ENCODE measurements around the gene POLR3GL. TPM values are rescaled to one million over a fixed set of nuclear protein-coding genes. Genes with fewer than 3 reads are reported as not detected.
A peak's percentile ranks its signal among the peaks of the same experiment; 100 is the strongest.

The POLR3GL gene
- total RNA-seq, 6 experiments from 2014 or later: 8.4 to 14.3 (median 11.9) TPM

DNA sequence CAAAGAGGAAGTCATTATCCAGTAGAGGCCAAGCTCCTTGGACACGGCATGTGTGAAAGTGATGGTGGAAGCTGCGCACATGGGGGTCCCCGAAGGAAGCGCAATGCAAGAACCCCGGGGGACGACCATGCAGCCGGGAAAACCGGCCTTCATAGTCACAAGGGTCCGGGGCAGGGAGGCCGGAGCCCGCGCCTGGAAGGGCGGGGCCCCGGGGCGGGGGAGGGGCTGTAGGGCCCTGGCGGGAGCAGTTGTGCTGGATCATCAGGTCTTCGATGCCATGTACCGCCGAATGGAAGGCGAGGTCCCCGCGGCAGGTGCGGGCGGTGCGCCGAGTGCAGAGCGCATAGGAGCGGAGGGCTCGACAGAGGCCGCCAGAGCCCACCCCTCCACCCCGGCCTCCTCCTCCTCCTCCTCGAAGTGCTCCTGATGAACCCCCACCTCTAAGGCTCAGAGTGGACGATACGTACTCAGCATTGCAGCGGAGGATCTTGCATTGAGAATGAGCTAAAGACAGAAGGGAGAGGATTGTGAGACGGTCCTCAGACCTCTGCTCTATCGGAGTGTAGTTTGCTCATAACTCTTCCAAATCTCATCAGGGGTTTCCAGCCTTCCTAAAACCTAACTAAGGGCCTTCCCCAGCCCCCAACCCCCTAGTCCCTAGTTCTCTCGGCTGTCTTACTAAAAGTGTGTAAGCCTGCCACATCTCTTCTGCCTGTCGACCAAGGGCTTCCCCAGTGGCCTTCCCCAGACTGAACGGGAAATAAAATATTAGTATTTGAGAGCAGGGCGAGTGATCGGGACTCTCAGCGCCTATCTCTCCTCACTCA, 55.0 kb downstream of the POLR3GL start:
- Histone ChIP-seq H3K4me3 (peak overlapping the region; percentile 40 to 58 (median 56)), H3K27me3 (no peaks in the 10 kb centered on the region), H3K36me3 (peaks cover 0 to 16% (median 0%) of the 10 kb centered on the region in 4 donors), H3K9me3 (no peaks in the 10 kb centered on the region), H3K27ac (peak overlapping the region; percentile 83 to 91 (median 89)), H3K4me1 (peaks cover 0 to 12% (median 0%) of the 10 kb centered on the region in 4 donors)
- peak; percentile 33 for TF ChIP-seq POLR2A (IDR thresholded peaks at IDR 0.05)
- TF ChIP-seq, protein P1, sequence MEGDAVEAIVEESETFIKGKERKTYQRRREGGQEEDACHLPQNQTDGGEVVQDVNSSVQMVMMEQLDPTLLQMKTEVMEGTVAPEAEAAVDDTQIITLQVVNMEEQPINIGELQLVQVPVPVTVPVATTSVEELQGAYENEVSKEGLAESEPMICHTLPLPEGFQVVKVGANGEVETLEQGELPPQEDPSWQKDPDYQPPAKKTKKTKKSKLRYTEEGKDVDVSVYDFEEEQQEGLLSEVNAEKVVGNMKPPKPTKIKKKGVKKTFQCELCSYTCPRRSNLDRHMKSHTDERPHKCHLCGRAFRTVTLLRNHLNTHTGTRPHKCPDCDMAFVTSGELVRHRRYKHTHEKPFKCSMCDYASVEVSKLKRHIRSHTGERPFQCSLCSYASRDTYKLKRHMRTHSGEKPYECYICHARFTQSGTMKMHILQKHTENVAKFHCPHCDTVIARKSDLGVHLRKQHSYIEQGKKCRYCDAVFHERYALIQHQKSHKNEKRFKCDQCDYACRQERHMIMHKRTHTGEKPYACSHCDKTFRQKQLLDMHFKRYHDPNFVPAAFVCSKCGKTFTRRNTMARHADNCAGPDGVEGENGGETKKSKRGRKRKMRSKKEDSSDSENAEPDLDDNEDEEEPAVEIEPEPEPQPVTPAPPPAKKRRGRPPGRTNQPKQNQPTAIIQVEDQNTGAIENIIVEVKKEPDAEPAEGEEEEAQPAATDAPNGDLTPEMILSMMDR (IDR thresholded peaks at IDR 0.05): no peak
- WGBS (ENCODE audit: insufficient coverage, low coverage, low lambda C conversion rate, missing lambda C conversion rate): 19% methylated on average over 19 of the region's 43 CpGs
- ATAC-seq: peak; percentile 47 to 61 (median 60)
- intact Hi-C loops (cut with DNase I): loop anchor here (5.0 to 10.0 kb wide), 2 partner anchors 175 to 177 kb away; partner anchors contain the start of gene NUDT17 (in 1 of the 2)
- peak; percentile 62 to 78 (median 72) for DNase-seq

DNA sequence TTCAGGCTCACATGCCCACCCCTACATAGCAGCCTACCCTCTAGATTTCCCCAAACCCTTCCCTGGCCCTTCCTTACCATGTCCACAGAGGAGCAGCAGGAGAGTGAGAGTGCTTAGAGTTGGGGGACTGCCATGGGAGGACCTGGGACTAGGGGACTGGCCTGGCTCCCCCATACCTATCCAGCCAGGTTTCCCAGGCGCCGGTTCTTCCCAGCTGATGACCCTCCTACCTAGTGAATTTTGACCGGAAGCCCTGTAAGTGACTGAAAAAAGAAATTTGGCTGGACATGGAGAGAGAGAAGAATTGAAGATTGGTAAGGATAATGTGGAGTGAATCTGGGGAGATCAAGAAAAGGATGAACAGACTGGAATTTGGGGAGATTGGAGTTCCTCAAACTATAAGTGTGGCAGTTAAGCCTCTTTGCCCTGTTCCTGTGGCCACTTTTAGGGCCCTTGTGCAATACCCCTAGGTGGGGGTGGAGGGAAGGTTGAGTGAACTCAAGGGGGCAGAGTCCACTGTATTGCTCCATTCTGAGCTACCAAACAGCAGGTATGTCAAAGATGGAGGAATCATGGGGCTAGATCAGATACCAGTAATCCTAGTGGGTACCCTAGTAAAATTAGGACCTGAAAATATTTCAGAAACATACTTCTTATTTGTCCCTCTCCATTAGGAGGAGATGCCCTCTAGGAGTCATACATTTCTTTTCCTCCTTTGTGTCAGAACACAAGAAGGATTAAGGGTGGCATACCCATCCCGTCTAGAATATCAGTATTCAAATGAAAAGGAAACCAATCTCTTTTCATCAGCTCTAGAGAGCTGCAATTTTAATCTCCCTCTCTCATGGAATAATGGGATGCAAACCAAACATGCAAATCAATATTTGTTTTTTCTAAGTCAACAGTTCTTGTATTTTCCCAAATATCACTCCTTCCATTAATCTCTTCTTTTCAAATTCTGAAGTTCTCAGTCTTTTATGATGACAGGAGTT, 55.9 kb downstream of the POLR3GL start:
- DNase-seq: peak; percentile 57 to 92 (median 81)
- no peaks in the 10 kb centered on the region for H3K27me3 ChIP-seq

DNA sequence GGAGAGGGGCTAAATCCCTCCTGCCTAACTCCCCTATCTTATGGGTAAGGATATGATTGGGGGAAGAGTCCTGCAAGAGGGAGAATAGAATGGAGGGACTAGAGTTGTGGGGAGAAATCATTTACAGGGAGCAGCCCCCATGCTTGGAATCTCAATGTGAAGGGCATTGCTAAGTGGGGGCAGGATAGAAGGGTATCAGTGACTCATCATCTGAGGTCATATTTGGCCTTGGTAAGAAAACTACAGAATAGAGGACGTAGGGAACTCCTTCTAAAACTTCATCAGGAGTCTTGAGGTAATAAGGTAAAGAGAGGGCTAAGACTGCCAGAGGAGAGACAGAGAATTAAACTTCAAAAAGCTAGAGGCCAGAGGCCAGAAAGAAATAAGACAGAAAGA, 56.6 kb downstream of the POLR3GL start:
- Histone ChIP-seq H3K36me3 (peaks cover 0 to 16% (median 0%) of the 10 kb centered on the region in 4 donors), H3K27me3 (no peaks in the 10 kb centered on the region), H3K4me1 (peaks cover 0 to 12% (median 0%) of the 10 kb centered on the region in 4 donors), H3K9me3 (no peaks in the 10 kb centered on the region), H3K27ac (peak overlapping the region; percentile 83 to 91 (median 89)), H3K4me3 (peak overlapping the region; percentile 40 to 58 (median 56))
- TF ChIP-seq, protein P1 (IDR thresholded peaks at IDR 0.05): no peak
- TF ChIP-seq POLR2A (IDR thresholded peaks at IDR 0.05): no peak
- intact Hi-C loops (cut with DNase I): no loop called here
- WGBS (ENCODE audit: insufficient coverage, low coverage, low lambda C conversion rate, missing lambda C conversion rate): 11% methylated on average over 1 of the region's 1 CpG
- ATAC-seq: peak in 3 of 4 donors; percentile 11 to 51 (median 15)
- no peak for DNase-seq

More for the DNA sequence above, 55.9 kb downstream of the POLR3GL start:
- intact Hi-C loops (cut with DNase I): no loop called here
- H3K36me3 ChIP-seq: peaks cover 0 to 16% (median 0%) of the 10 kb centered on the region in 4 donors
- ATAC-seq: peak; percentile 72 to 83 (median 78)
- peaks cover 0 to 12% (median 0%) of the 10 kb centered on the region in 4 donors for H3K4me1 ChIP-seq
- TF ChIP-seq, protein P1 (IDR thresholded peaks at IDR 0.05): no peak
- peak; percentile 85 for TF ChIP-seq POLR2A (IDR thresholded peaks at IDR 0.05)
- WGBS (ENCODE audit: insufficient coverage, low coverage, low lambda C conversion rate, missing lambda C conversion rate): 36% methylated on average over 4 of the region's 4 CpGs
- no peaks in the 10 kb centered on the region for H3K9me3 ChIP-seq
- H3K27ac ChIP-seq: peak overlapping the region; percentile 83 to 91 (median 89)
- peak overlapping the region; percentile 40 to 58 (median 56) for H3K4me3 ChIP-seq

Measured in right lobe of liver (tissue), 6 donors.